T-helper 1 cell treated with Interleukin-12 subunit alpha and Interleukin-12 subunit beta and Interleukin-4 antibody, amounts not matched to agents 30 ng/mL and 1 ng/mL, for 36 hours (primary cell): ENCODE data around the gene TCF7L1. TPM values are rescaled to one million over a fixed set of nuclear protein-coding genes. Genes with fewer than 3 reads are reported as not detected.
"Not testable (repeated sequence)": the region's sequence is repeated elsewhere in the genome, so short reads cannot be mapped to it uniquely, and the experiment has no call there.

Source experiments
- intact Hi-C: fragments of 100-400 bp; cut with micrococcal nuclease; formaldehyde crosslinking; loops from one replicate; pipeline ENCODE4 v1.15.1; 2024
- total RNA-seq: library from RNA; stranded (reverse); gene quantifications from 2 replicates; pipeline ENCODE4 v1.2.3, GENCODE V29; 2022

TCF7L1 gene
- not detected in 2 replicates for total RNA-seq

GRCh38 chr2:85132834-85133637 lies at the start of gene TCF7L1:
Gene TCF7L1, plus strand, starts transcription at chr2:85133392. Its CDS starts 293 bp downstream, at chr2:85133685.
- intact Hi-C loops: loop anchor here (1.0 kb wide), 2 partner anchors 152 to 165 kb away; no protein-coding TSS in a partner anchor

- intact Hi-C loops: no loop called here
Measured at GRCh38 chr2:85085563-85085962, 47.6 kb upstream of the TCF7L1 start.

- intact Hi-C loops: no loop called here
Measured at GRCh38 chr2:85087541-85087940, 45.7 kb upstream of the TCF7L1 start.

- intact Hi-C loops: no loop called here
Measured at GRCh38 chr2:85088921-85089320, 44.3 kb upstream of the TCF7L1 start.

GRCh38 chr2:85089585-85089984 lies 43.6 kb upstream of the TCF7L1 start:
- intact Hi-C loops: no loop called here

- intact Hi-C loops: no loop called here
Measured at GRCh38 chr2:85091838-85092237, 41.4 kb upstream of the TCF7L1 start.

- intact Hi-C loops: no loop called here
Measured at GRCh38 chr2:85095094-85095493, 38.1 kb upstream of the TCF7L1 start.

- intact Hi-C loops: no loop called here
Measured at GRCh38 chr2:85096616-85097015, 36.6 kb upstream of the TCF7L1 start.

GRCh38 chr2:85104228-85104627 lies 29.0 kb upstream of the TCF7L1 start:
- intact Hi-C loops: no loop called here

GRCh38 chr2:85106489-85107180 lies 26.6 kb upstream of the TCF7L1 start:
- intact Hi-C loops: no loop called here

- intact Hi-C loops: no loop called here
Measured at GRCh38 chr2:85110991-85111560, 22.1 kb upstream of the TCF7L1 start.

GRCh38 chr2:85111819-85112281 lies 21.3 kb upstream of the TCF7L1 start:
- intact Hi-C loops: no loop called here

GRCh38 chr2:85112906-85113625 lies 20.1 kb upstream of the TCF7L1 start:
- intact Hi-C loops: no loop called here

- intact Hi-C loops: no loop called here
Measured at GRCh38 chr2:85114586-85115330, 18.4 kb upstream of the TCF7L1 start.

GRCh38 chr2:85116207-85116606 lies 17.0 kb upstream of the TCF7L1 start:
- intact Hi-C loops: no loop called here

- intact Hi-C loops: no loop called here
Measured at GRCh38 chr2:85119900-85120299, 13.3 kb upstream of the TCF7L1 start.

GRCh38 chr2:85120363-85120762 lies 12.8 kb upstream of the TCF7L1 start:
- intact Hi-C loops: no loop called here

- intact Hi-C loops: not testable (repeated sequence)
Measured at GRCh38 chr2:85126462-85126861, 6.7 kb upstream of the TCF7L1 start.

GRCh38 chr2:85129861-85130260 lies 3.3 kb upstream of the TCF7L1 start:
- intact Hi-C loops: no loop called here

- intact Hi-C loops: no loop called here
Measured at GRCh38 chr2:85130407-85130806, 2.8 kb upstream of the TCF7L1 start.

GRCh38 chr2:85131116-85131515 lies 2.1 kb upstream of the TCF7L1 start:
- intact Hi-C loops: no loop called here
